Stimulated activated naive CD4-positive, alpha-beta T cell treated with Interleukin-2 at 50 U/mL for 16 hours (primary cell): ENCODE results near the gene INPP5A.

Source experiments
- DNase-seq: peaks from one replicate; lab custom pipeline; 2025; lab: John Stamatoyannopoulos, UW

INPP5A gene

GRCh38 chr10:132631338-132631735 lies 93.8 kb downstream of the INPP5A start:
- no peak for DNase-seq

GRCh38 chr10:132632091-132632561 lies 94.5 kb downstream of the INPP5A start:
- no peak for DNase-seq

- no peak for DNase-seq
These were observed 95.5 kb downstream of the INPP5A start for GRCh38 chr10:132632851-132633684.

DNA sequence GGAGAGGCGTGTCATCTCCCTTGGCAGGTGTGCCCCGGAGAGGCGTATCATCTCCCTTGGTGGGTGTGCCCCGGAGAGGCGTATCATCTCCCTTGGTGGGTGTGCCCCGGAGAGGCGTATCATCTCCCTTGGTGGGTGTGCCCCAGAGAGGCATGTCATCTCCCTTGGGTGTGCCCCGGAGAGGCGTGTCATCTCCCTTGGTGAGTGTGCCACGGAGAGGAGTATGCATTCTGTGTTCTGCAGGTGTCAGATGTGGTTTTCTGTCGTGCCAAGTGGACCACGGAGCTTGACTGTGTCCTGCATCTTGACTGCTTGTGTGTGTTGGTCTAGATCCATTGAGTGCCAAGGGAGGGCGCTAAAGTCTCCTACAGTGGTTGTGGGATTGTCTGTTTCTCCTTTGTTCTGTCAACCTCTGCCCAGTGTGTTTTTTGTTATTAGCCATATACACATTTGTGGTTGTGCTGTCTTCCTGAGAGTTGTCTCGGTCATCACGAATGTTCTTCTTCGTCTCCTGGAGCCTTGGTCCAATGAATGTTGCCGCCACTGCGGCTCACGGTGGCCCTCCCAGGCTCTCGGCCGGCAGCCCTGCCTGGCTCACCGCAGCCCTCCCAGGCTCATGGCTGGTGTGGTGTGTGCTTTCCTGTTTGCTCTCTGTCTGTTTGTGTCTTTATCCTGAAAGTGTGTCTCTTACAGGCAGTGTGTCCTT lies 96.8 kb downstream of the INPP5A start:
- DNase-seq = no peak

DNA sequence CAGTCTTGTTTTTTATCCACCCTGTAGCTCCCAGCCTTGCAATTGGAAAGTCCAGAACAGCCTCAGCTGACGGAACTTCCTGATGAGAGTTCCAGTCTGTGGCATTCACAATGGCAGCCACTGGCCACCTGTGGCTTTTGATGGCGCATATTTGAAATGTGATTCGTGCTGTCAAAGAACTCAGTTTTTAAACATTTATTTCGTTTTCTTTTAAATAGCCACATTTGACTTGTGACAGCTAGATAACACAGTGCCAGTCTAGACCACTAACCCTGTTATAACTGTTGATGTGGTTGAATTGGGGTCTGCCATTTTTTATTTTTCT lies 97.3 kb downstream of the INPP5A start:
- no peak for DNase-seq

GRCh38 chr10:132636358-132636757 lies 98.8 kb downstream of the INPP5A start:
- no peak for DNase-seq

- DNase-seq = no peak
These were observed 100.0 kb downstream of the INPP5A start for GRCh38 chr10:132637477-132638129.

DNA sequence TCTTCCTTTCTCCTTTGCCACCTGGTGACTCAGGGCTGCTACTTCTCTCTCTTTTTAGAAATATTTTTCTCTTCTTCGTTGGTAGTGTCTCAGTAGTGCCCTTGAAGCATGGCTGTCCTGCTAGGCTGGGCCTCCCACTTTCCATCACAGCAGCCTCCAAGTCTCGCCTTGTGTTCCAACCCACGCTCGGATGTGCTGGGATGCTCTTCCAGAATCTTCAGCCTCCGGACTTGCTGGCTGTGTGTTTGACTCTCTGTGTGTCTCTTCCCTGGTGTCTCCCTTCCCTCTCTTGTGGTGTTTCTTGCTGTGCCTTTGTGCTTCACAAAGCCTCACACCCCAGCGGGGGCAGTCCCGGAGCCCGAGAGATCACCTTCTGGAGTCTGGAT lies 100.5 kb downstream of the INPP5A start:
- DNase-seq = no peak

GRCh38 chr10:132639470-132639869 lies 101.9 kb downstream of the INPP5A start:
- no peak for DNase-seq

DNA sequence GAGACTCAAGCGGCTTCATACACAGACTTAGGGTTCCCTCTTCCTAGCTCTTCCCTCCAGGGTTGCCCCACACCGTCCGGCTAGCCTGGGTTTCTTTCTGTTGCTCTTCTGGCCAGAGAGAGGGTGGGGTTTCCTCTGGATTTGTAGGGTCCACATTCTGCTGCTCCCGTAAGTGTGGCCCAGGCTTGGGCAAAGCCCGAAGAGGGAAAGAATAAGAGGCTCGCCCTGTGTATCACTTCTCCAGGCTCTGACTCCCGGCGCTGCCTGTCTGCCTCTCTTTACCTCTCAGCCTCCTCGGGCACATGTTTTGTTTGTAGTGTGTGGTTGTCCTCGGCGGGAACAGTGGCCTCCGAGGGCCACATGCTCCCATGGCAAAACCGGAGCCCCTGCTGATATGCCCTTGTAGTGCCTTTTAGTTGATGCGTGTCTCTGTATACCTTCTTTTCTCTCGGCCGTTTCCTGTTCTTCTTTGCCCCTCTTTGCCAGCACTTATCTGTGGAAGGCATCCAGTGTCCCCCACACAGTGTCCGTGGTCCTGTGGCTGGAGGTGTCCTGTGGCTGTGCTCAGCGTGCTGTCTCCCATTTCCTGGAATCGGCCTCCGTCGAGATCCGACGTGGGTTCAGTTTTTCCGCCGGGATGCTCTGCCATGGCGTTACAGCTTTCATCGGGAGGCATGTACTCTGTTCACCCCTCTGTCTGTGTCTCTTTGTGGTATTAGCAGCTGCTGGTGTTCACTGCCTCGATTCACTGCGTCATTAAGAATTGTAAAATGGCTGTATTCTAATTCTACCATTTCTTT lies 102.9 kb downstream of the INPP5A start:
- no peak for DNase-seq

DNA sequence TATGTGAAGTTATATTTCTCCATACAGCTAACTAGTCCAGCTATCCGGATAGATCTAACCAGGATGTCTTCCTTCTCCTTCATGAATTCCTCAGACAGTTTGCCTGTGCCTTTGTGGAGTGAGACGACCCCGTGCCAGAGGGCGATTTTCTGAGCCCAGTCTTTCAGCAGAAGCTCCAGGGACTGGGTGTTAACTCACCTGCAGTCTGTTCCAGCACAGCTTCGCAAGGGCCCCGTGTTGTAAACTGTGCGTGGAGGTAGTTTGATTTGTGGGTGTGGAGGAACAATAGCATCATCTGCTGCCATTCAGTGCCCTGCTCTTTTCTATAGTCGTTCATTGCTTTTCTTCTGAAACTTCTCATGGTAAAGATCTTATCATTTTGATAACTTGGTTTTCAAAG lies 103.8 kb downstream of the INPP5A start:
- DNase-seq = no peak

DNA sequence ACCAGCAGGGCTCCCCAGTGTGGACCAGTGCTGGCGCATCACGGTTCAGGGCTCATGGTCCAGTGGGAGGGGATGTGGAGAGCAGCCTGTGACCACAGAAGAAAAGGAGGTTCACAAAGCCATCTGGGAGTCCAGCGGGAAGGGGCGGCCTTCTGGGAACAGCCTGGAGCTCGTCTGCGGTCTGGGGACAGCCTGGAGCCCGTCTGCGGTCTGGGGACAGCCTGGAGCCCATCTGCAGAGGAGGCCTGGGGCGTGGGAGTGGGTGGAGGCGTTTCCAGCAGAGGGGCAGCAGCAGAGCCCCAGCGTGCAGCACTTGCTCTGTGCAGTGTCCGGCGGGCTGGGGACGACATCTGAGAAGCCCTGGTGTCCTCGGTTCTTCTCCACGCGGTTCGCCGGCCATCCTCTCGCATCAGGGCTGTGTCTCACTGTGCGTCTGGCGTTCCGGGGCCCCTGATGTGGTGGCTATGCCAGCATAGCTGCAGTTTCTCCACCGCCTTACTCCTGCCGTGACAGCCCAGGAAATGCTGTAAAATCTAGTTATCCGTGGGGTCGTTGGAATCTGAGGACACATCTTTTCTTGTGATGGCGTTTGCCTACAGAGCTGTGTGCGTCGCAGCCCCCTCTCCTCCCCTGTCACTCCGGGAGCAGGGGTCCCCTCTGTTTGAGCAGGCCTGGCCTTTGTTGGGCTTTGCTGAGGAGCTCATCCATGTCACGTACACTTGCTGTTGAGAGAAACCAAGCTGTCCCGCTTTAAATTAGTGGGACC lies 104.6 kb downstream of the INPP5A start:
- no peak for DNase-seq

GRCh38 chr10:132642732-132643008 lies 105.1 kb downstream of the INPP5A start:
- no peak for DNase-seq

GRCh38 chr10:132643709-132644526 lies 106.3 kb downstream of the INPP5A start:
- no peak for DNase-seq

DNA sequence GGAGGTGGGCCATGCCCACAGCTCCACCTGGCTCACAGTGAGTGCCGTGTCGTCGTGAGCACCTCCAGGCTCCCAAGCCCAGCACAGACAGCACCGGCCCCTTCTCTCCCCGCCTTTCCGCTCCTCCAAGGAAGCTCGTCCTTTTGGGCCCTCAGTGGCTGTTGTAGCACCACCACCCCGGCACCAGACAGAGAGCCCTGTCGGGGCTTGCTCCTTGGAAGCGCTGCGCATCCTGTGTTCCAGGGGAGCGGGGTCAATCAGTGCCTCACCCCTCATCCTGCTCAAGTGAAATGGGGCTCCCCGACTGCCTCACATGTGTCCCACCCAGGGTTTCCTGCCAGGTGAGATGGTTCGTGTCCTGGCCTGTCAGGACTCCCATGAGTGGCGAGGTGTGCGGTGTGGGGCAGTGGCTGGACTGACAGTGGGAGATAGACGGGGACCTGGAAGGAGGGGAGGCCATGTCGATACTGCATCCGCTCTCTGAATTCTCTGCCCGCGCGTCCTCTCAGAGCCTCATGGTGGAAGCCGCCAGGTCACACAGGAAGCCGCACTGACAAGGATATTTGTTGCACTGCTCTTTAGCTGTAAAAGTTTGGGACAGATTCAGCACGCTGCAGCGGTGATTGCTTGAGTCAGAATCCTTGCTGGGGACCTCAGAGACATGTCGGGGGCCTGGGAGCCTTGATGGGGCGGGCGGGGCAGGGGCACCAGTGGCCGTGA lies 107.1 kb downstream of the INPP5A start:
- DNase-seq = no peak

DNA sequence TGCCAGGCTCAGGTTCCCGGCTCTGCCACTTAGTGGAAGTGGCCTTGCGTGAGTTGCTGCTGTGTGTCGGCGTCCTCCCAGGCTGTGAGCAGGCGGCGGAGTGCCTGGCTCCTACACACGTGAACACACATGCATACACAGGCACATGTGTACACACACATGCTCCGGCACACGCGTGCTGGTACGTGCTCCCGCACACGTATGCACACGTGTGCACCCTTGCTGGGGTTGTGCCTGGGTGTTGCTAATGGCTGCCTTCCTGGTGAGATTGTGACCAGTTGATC lies 107.6 kb downstream of the INPP5A start:
- DNase-seq = no peak

DNA sequence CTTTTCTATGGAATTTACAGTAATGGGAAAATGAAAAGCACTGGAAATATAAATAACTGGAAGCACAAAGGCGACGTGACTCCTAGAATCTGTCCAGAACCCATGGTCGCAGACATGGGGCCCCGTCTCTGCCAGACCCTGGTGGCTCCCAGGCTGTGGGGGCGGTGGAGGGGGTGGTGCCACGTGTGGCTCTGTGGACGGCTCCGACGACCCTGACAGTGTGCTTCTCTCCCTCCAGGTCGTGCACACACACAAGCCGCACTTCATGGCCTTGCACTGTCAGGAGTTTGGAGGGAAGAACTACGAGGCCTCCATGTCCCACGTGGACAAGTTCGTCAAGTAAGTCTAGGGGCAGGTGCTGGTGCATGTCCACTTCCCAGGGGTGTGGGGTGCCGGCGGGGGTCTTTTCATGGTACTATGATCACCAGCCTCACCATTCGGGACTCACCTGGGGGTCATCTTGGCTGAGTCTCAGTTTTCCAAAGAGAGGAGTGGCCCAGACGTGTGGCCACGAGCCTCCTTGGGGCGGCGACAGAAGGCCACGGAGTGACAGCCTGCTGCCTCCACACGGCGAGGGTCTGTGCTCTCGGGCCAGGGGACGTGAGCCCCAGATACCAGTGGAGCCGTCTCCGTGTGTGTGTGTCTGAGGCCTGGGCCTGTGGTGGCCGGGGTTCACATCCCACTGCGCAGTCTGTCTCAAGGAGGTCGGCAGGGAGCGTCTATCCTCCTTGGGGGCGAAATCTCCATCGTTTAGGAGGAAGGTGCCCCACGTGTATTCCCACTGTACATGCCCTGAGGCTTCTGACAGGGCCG lies 108.2 kb downstream of the INPP5A start:
- no peak for DNase-seq

- DNase-seq = no peak
These were observed 109.0 kb downstream of the INPP5A start for GRCh38 chr10:132646443-132647097.

DNA sequence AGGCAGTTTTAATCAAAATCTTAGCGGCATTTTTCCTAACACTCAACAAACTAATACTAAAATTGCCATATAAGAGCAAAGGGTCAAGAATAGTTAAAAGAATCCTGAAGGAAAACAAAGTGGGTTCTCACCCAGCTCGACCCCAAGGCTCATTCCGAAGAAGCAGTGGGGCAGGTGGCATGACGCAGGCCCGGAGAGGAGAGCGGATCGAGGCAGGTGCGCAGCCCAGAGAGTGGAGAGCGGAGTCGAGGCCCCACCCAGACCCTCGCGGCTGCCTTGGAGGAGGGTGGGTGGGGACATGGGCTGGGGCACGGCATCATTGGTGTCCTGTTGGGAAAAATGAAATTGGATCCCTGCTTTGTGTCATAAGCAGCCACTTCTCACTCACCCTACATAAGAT lies 109.8 kb downstream of the INPP5A start:
- no peak for DNase-seq
